GM18868 (cell line): Measurements from ENCODE around the gene PLCE1.
A peak's percentile ranks its signal among the peaks of the same experiment; 100 is the strongest.

ENCODE experiments used
- ATAC-seq: cut with Tn5 transposase; IDR thresholded peaks from one replicate; pipeline ENCODE4 v1.9.1; 2021; ENCODE audit warnings: mild to moderate bottlenecking, moderate library complexity; ENCODE audit not compliant: unreplicated experiment

Gene PLCE1

GRCh38 chr10:93993414-93993781 lies 333 bp upstream of the PLCE1 start:
- ATAC-seq, result peak; percentile 10

- ATAC-seq, result no peak
Observed at GRCh38 chr10:93994438-93994801, 689 bp downstream of the PLCE1 start.

- ATAC-seq, result no peak
Observed at GRCh38 chr10:93995182-93995581, 1.5 kb downstream of the PLCE1 start.

- no peak for ATAC-seq
Observed at GRCh38 chr10:93995598-93996271, 2.0 kb downstream of the PLCE1 start.

- no peak for ATAC-seq
Observed at GRCh38 chr10:93996551-93996950, 2.8 kb downstream of the PLCE1 start.

GRCh38 chr10:93997546-93997945 lies 3.8 kb downstream of the PLCE1 start:
- no peak for ATAC-seq

GRCh38 chr10:93999401-93999851 lies 5.7 kb downstream of the PLCE1 start:
- ATAC-seq, result no peak

GRCh38 chr10:94000638-94001415 lies 7.1 kb downstream of the PLCE1 start:
- no peak for ATAC-seq

- no peak for ATAC-seq
Observed at GRCh38 chr10:94001416-94001810, 7.7 kb downstream of the PLCE1 start.

GRCh38 chr10:94002156-94002555 lies 8.4 kb downstream of the PLCE1 start:
- no peak for ATAC-seq

GRCh38 chr10:94003488-94003887 lies 9.8 kb downstream of the PLCE1 start:
- no peak for ATAC-seq

- ATAC-seq, result no peak
Observed at GRCh38 chr10:94005050-94005449, 11.3 kb downstream of the PLCE1 start.

GRCh38 chr10:94006591-94007550 lies 13.1 kb downstream of the PLCE1 start:
- ATAC-seq, result no peak

- no peak for ATAC-seq
Observed at GRCh38 chr10:94008526-94008925, 14.8 kb downstream of the PLCE1 start.

- ATAC-seq, result no peak
Observed at GRCh38 chr10:94010116-94010515, 16.4 kb downstream of the PLCE1 start.

GRCh38 chr10:94010886-94011285 lies 17.2 kb downstream of the PLCE1 start:
- no peak for ATAC-seq

- no peak for ATAC-seq
Observed at GRCh38 chr10:94011296-94011695, 17.6 kb downstream of the PLCE1 start.

GRCh38 chr10:94012834-94013233 lies 19.1 kb downstream of the PLCE1 start:
- ATAC-seq, result no peak

GRCh38 chr10:94013331-94013760 lies 19.6 kb downstream of the PLCE1 start:
- no peak for ATAC-seq

- no peak for ATAC-seq
Observed at GRCh38 chr10:94014304-94014703, 20.6 kb downstream of the PLCE1 start.
